ENCODE data around the gene GP9.
"Not testable (repeated sequence)": the region's sequence is repeated elsewhere in the genome, so short reads cannot be mapped to it uniquely, and the experiment has no call there.

The GP9 gene

DNA sequence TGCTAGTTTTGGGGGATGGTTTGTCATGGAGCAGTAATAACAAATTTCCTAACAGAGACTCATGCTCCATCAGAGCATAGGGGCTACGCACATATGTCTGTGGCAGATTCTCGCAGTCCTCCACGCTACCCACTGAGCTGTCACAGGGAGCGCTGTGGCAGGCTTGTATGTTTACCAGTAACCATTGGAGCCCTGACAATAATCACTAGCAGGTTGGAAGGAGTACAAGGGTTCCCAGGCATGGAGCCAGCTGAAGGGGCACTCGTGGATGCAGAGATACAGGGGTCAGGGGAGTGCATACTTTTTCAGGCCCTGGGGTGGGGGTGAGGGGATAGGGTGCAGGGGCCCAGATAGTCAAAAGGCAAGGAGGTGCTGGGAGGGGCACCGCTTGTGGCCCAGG lies 7.9 kb upstream of the GP9 start:
- no peak for DNase-seq

- DNase-seq, result no peak
Measured at GRCh38 chr3:129054605-129055104, 5.9 kb upstream of the GP9 start.

- DNase-seq, result no peak
Measured at GRCh38 chr3:129056451-129057173, 4.0 kb upstream of the GP9 start.

DNA sequence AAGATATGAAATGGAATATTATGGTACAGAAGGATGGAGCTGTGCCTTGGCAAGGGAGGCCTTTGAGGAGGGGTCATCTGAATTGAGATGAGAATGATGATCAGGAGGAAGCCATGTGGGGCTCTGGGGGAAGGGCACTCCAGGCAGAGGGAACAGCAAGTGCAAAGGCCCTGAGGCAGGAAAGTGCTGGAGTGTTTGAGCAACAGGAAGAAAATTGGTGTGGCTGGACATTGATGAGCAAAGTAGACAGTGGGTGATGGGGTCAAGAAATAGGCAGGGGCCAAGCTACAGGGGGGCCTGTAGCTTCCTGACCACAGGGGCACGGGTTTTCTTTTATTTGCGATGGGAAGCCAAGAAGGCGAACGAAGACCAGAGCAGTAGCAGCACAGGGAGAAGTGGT lies 3.3 kb upstream of the GP9 start:
- no peak for DNase-seq

GRCh38 chr3:129058441-129059200 lies 2.0 kb upstream of the GP9 start:
- no peak for DNase-seq

DNA sequence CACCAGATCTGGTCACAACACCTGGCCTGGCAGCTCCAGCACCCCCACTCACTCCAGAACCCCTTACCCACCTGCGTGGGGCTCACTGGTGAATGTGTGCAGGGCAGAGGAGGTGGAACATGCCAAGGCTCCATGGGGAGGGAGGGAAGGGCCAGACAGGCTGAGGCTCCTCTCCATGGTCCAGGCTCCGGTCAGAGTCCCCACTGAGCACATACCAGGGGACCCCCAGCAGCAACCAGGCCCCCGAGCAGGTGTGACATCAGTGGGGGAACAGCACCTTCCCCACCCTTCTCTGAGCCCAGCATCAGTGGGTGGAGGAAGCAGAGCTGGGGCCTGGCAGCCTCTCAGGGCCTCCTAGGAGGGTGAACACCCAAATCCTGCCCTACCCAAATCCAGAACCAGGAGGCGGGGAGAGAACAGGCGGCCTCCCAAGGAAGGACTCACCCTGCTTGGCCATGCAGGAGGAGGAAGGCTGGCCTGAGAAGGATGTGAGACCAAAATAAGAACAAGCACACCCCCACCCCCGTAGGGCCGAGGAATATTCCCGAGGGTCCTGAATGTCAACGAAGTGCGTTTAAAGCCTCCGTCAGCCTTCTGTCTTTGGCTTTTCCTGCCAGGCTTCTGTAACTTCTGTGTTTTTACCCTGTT lies 1.1 kb upstream of the GP9 start:
- DNase-seq, result no peak

GRCh38 chr3:129061023-129061887 lies 676 bp downstream of the GP9 start:
- DNase-seq, result no peak

- DNase-seq, result no peak
Measured at GRCh38 chr3:129061888-129062834, 1.6 kb downstream of the GP9 start.

GRCh38 chr3:129063091-129063640 lies 2.6 kb downstream of the GP9 start:
- DNase-seq, result no peak

GRCh38 chr3:129063841-129064482 lies 3.4 kb downstream of the GP9 start:
- DNase-seq, result no peak

DNA sequence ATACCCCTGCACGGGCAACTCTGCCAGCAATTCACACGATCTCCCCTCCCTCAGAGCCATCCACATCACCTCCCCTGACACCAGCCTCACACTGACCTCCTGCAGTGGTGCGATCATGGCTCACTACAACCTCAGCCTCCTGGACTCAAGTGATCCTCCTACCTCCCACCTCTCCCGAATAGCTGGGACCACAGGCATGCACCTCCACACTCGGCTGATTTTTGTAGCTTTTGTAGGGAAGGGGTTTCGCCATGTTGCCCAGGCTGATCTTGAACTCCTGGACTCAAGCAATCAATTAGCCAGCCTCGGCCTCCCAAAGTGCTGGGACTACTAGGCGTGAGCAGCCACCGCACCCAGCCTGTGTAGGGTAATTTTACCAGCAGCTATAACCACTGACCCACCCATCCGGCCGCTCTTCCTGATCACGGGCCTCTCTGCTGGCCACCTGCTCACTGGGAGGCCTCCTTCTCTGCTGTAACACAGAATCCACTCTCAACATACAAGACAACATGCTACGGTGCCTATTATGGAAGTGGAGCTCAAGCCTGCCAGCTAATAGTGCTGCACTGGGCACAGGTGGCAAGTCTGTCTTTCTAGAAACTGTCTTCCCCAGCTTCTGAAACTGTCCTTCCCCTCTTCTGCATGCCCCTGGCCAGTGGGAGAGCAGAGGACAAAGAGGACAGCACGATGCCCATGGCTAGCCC lies 4.6 kb downstream of the GP9 start:
- DNase-seq, result no peak

DNA sequence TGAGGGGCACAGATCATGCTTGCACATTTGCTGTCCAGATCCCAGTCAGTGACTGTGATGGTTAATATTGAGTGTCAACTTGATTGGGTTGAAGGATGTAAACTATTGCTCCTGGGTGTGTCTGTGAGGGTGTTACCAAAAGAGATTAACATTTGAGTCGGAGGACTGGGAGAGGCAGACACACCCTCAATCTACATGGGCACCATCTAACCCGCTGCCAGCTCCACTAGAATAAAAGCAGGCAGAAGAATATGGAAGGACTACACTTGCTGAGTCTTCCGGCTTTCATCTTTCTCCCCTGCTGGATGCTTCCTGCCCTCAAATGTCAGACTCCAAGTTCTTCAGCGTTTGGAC lies 5.1 kb downstream of the GP9 start:
- DNase-seq, result no peak

DNA sequence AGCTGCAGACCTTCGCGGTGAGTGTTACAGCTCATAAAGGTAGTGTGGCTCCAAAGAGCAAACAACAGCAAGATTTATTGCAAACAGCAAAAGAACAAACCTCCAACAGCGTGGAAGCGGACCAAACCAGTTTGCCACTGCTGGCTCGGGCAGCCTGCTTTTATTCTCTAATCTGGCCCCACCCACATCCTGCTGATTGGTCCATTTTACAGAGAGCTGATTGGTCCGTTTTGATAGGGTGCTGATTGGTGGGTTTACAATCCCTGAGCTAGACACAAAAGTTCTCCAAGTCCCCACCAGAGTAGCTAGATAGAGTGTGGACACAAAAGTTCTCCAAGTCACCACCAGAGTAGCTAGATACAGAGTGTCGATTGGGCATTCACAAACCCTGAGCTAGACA lies 7.1 kb downstream of the GP9 start:
- DNase-seq, result not testable (repeated sequence)

DNA sequence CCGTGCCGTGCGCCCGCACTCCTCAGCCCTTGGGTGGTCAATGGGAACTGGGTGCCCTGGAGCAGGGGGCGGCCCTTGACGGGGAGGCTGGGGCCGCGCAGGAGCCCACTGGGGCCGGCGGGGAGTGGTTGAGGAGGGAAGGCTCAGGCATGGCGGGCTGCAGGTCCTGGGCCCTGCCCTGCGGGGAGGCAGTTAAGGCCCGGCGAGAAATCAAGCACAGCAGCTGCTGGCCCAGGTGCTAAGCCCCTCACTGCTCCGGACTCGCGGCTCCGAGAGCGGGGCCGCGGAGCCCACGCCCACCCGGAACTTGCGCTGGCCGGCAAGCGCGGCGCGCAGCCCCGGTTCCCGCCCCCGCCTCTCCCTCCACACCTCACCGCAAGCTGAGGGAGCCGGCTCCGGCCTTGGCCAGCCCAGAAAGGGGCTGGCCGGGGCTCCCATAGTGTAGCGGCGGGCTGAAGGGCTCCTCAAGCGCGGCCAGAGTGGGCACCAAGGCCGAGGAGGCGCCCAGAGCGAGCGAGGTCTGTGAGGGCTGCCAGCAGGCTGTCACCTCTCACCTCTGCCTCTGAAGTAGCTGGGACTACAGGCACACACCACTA lies 7.8 kb downstream of the GP9 start:
- DNase-seq, result peak; percentile 37

DNA sequence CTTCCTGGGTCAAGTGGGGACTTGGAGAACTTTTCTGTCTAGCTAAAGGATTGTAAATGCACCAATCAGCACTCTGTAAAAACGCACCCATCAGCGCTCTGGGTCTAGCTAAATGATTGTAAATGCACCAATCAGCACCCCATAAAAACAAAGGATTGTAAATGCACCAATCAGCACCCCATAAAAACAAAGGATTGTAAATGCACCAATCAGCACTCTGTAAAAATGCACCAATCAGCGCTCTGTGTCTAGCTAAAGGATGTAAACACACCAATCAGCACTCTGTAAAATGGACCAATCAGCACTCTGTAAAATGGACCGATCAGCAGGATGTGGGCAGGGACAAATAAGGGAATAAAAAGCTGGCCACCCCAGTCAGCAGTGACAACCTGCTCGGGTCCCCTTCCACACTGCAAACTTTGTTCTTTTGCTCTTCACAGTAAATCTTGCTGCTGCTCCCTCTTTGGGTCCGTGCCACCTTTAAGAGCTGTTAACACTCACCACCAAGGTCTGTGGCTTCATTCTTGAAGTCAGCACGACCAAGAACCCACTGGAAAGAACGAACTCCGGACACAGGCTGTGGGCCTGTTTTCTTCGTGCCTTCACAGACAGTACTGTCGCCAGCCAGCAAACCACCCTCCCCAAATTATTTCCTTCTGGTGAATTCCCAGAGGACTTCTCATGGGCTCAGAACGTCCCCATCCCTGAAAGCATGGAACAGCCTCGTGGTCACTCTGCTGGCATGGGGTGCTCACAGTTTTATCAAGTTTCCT lies 8.9 kb downstream of the GP9 start:
- not testable (repeated sequence) for DNase-seq

DNA sequence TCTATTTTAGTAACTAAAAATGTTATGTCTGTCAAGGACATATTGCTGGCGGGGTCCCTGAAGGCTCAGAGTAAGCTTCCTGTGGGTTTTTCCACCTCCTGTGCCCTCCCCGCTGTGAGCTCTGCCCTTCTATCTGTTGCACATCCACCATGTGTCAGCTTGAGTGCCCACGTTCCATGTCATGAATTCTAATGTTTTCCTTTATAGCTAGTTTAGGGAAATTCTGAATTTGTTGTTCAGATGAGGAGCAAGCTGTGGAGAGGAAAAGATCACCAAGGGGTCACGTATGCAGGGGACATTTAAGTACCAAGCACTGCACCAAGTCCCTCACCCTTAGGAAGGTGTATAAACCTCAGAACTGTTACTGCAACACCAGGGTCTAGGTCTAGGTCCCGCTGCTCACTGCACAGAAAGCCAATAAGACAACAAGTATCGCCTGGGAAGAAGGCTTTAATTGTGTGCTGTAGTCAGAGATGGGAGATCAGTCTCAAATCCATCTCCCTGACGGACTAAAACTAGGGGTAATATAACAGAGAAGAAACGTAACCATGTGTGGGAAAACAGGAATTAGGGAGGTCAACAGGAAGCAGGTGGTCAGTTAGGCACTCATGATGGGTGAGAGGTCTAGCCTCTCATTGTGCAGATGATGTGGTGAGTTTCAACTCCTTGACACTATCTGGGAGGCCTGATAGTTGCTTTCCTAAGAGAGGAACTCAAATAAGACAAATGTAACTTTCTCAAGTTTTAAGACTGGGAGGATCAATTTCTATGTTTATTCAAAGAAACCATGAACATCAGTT lies 9.7 kb downstream of the GP9 start:
- no peak for DNase-seq

GRCh38 chr3:129077222-129077621 lies 16.6 kb downstream of the GP9 start:
- DNase-seq, result no peak

- no peak for DNase-seq
Measured at GRCh38 chr3:129078510-129078909, 17.9 kb downstream of the GP9 start.
